ENCODE measurements around the gene APOA4. TPM values are rescaled to one million over a fixed set of nuclear protein-coding genes. Genes with fewer than 3 reads are reported as not detected.
A peak's percentile ranks its signal among the peaks of the same experiment; 100 is the strongest.

APOA4 gene
- total and polyA plus RNA-seq, 9 of the 15 experiments (the other 6 are each of a cell fraction or from before 2014, with no cell fraction given) = 0.07 TPM; not detected in 8

GRCh38 chr11:116835791-116836631 lies 12.9 kb upstream of the APOA4 start (continued):
- TF ChIP-seq, protein P1, sequence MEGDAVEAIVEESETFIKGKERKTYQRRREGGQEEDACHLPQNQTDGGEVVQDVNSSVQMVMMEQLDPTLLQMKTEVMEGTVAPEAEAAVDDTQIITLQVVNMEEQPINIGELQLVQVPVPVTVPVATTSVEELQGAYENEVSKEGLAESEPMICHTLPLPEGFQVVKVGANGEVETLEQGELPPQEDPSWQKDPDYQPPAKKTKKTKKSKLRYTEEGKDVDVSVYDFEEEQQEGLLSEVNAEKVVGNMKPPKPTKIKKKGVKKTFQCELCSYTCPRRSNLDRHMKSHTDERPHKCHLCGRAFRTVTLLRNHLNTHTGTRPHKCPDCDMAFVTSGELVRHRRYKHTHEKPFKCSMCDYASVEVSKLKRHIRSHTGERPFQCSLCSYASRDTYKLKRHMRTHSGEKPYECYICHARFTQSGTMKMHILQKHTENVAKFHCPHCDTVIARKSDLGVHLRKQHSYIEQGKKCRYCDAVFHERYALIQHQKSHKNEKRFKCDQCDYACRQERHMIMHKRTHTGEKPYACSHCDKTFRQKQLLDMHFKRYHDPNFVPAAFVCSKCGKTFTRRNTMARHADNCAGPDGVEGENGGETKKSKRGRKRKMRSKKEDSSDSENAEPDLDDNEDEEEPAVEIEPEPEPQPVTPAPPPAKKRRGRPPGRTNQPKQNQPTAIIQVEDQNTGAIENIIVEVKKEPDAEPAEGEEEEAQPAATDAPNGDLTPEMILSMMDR (IDR thresholded peaks at IDR 0.05 in 2 of 3, conservative IDR thresholded peaks at IDR 0.05 in 1 of 3; ENCODE audit: insufficient read depth in 2 of 3, low read depth in 1 of 3, low read length in 3 of 3) = peak; percentile 79 to 91 (median 80)
- TF ChIP-seq ZFP1 (CRISPR knock-in tag; IDR thresholded peaks at IDR 0.05) (no peak), SMAD2 (IDR thresholded peaks at IDR 0.05; ENCODE audit: low read depth, low read length) (no peak), KDM5B (IDR thresholded peaks at IDR 0.05; ENCODE audit: insufficient replicate concordance, low read depth, low read length) (no peak), ZNF239 (CRISPR knock-in tag; IDR thresholded peaks at IDR 0.05) (no peak), MBD2 (IDR thresholded peaks at IDR 0.05; ENCODE audit: borderline replicate concordance, low read depth) (no peak), AFF1 (IDR thresholded peaks at IDR 0.05; ENCODE audit: low read depth in 1 of 2, partially characterized antibody in 2 of 2) (no peak), HNRNPL (IDR thresholded peaks at IDR 0.05; ENCODE audit: low read depth, low read length) (peak; percentile 50; the same call in 1 of the 2 replicates), ZNF282 (CRISPR knock-in tag; IDR thresholded peaks at IDR 0.05) (no peak), SP2 (IDR thresholded peaks at IDR 0.05; ENCODE audit: extremely low read depth, low read depth, low read length, poor library complexity, severe bottlenecking) (no peak), GATA2 (CRISPR knock-in tag; IDR thresholded peaks at IDR 0.05) (no peak), LARP7 (IDR thresholded peaks at IDR 0.05) (no peak), TCF7L2 (IDR thresholded peaks at IDR 0.05; ENCODE audit: low read depth, low read length) (no peak), ZNF699 (CRISPR knock-in tag; IDR thresholded peaks at IDR 0.05; ENCODE audit: insufficient replicate concordance) (no peak), ZKSCAN3 (CRISPR knock-in tag; IDR thresholded peaks at IDR 0.05) (no peak), TAL1 (IDR thresholded peaks at IDR 0.05) (no peak), RBM15 (IDR thresholded peaks at IDR 0.05; ENCODE audit: insufficient read depth, low read length) (no peak), SAFB2 (IDR thresholded peaks at IDR 0.05; ENCODE audit: borderline replicate concordance, low read depth, low read length, severe bottlenecking) (no peak), IRF2 (CRISPR knock-in tag; IDR thresholded peaks at IDR 0.05) (no peak)
- TF ChIP-seq, protein P2, sequence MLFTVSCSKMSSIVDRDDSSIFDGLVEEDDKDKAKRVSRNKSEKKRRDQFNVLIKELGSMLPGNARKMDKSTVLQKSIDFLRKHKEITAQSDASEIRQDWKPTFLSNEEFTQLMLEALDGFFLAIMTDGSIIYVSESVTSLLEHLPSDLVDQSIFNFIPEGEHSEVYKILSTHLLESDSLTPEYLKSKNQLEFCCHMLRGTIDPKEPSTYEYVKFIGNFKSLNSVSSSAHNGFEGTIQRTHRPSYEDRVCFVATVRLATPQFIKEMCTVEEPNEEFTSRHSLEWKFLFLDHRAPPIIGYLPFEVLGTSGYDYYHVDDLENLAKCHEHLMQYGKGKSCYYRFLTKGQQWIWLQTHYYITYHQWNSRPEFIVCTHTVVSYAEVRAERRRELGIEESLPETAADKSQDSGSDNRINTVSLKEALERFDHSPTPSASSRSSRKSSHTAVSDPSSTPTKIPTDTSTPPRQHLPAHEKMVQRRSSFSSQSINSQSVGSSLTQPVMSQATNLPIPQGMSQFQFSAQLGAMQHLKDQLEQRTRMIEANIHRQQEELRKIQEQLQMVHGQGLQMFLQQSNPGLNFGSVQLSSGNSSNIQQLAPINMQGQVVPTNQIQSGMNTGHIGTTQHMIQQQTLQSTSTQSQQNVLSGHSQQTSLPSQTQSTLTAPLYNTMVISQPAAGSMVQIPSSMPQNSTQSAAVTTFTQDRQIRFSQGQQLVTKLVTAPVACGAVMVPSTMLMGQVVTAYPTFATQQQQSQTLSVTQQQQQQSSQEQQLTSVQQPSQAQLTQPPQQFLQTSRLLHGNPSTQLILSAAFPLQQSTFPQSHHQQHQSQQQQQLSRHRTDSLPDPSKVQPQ (CRISPR knock-in tag; IDR thresholded peaks at IDR 0.05; ENCODE audit: borderline replicate concordance) = no peak
